Measurements from ENCODE around the gene ACOX3. TPM values are rescaled to one million over a fixed set of nuclear protein-coding genes. Genes with fewer than 3 reads are reported as not detected.

ACOX3 gene
- total and polyA plus RNA-seq, 4 donors = 11.4 to 24.6 (median 13.6) TPM

GRCh38 chr4:8428288-8429097, 12.0 kb downstream of the ACOX3 start (continued):
- peak; percentile 25 for TF ChIP-seq REST (IDR thresholded peaks at IDR 0.05)
- peak; percentile 44 for TF ChIP-seq YY1 (IDR thresholded peaks at IDR 0.05)
- peak; percentile 81 for TF ChIP-seq SP1 (IDR thresholded peaks at IDR 0.05)
- TF ChIP-seq MAX (IDR thresholded peaks at IDR 0.05) = no peak
- no peak for TF ChIP-seq JUND (IDR thresholded peaks at IDR 0.05)

GRCh38 chr4:8427761-8428287, 12.7 kb downstream of the ACOX3 start:
- TF ChIP-seq FOXA1 (IDR thresholded peaks at IDR 0.05) (no peak), HNF4G (IDR thresholded peaks at IDR 0.05) (no peak), REST (IDR thresholded peaks at IDR 0.05) (no peak), YY1 (IDR thresholded peaks at IDR 0.05) (no peak), ZBTB33 (IDR thresholded peaks at IDR 0.05) (no peak), GABPA (IDR thresholded peaks at IDR 0.05 in 1 of 2, conservative IDR thresholded peaks at IDR 0.05 in 1 of 2) (no peak), RXRA (IDR thresholded peaks at IDR 0.05) (no peak), RAD21 (IDR thresholded peaks at IDR 0.05) (no peak), EGR1 (IDR thresholded peaks at IDR 0.05; ENCODE audit: low read depth in 2 of 2) (no peak), FOXA2 (IDR thresholded peaks at IDR 0.05) (no peak), TAF1 (conservative IDR thresholded peaks at IDR 0.05) (no peak), MAX (IDR thresholded peaks at IDR 0.05) (no peak), NR2F2 (IDR thresholded peaks at IDR 0.05) (no peak), JUND (IDR thresholded peaks at IDR 0.05) (no peak), CTCF (IDR thresholded peaks at IDR 0.05; ENCODE audit: low read depth, low read length, missing input control) (no peak)
- no peak for DNase-seq (ENCODE audit: low spot score)
- Histone ChIP-seq H3K27me3 (ENCODE audit: control insufficient read depth in 4 of 4, insufficient read depth in 4 of 4, low read length in 3 of 4) (no peaks in the 10 kb centered on the region), H3K36me3 (ENCODE audit: control insufficient read depth in 4 of 4, insufficient read depth in 3 of 4, low read depth in 1 of 4, low read length in 3 of 4) (no peaks in the 10 kb centered on the region), H3K9ac (ENCODE audit: low read depth in 1 of 2, low read length in 2 of 2) (peak overlapping the region; percentile 64 to 78), H3K4me3 (ENCODE audit: low read depth in 1 of 3, low read length in 3 of 3) (peak overlapping the region; percentile 82 to 95 (median 95)), H3K4me1 (ENCODE audit: control insufficient read depth in 4 of 4, insufficient read depth in 4 of 4, low read length in 3 of 4) (peaks cover 8 to 39% (median 29%) of the 10 kb centered on the region in 4 donors), H3K27ac (ENCODE audit: low read depth in 1 of 2, low read length in 2 of 2) (peak overlapping the region; percentile 93 to 96), H3K9me3 (ENCODE audit: control insufficient read depth in 4 of 4, low read length in 3 of 4) (no peaks in the 10 kb centered on the region)
- WGBS = under 1% methylated on average over 21 of the region's 21 CpGs

All from liver (tissue), 9 donors.